GM20000 (cell line): ENCODE data around the gene ZNF705A.
"Not testable (repeated sequence)": the region's sequence is repeated elsewhere in the genome, so short reads cannot be mapped to it uniquely, and the experiment has no call there.

Source experiments
- DNase-seq: peaks from one replicate; pipeline ENCODE4 v3.0.0; 2012; ENCODE audit warnings: low spot score
- CTCF ChIP-seq: IDR thresholded peaks from 2 replicates; pipeline ENCODE4 v1.5.1; 2012; ENCODE audit warnings: mild to moderate bottlenecking, control low read depth; ENCODE audit errors: extremely low read depth, missing control alignments

The ZNF705A gene

GRCh38 chr12:8179989-8180585, 23.3 kb downstream of the ZNF705A start:
- DNase-seq = peak; percentile 81
- peak; percentile 39 for TF ChIP-seq CTCF

GRCh38 chr12:8181271-8181670, 24.5 kb downstream of the ZNF705A start:
- not testable (repeated sequence) for DNase-seq

GRCh38 chr12:8182923-8183322, 26.1 kb downstream of the ZNF705A start:
- not testable (repeated sequence) for DNase-seq

GRCh38 chr12:8183346-8183745, 26.5 kb downstream of the ZNF705A start:
- DNase-seq = not testable (repeated sequence)

GRCh38 chr12:8184206-8184605, 27.4 kb downstream of the ZNF705A start:
- not testable (repeated sequence) for DNase-seq

- not testable (repeated sequence) for DNase-seq
Observed at GRCh38 chr12:8188088-8188487, 31.3 kb downstream of the ZNF705A start.

- DNase-seq = not testable (repeated sequence)
Observed at GRCh38 chr12:8197685-8198308, 41.0 kb downstream of the ZNF705A start.

- not testable (repeated sequence) for DNase-seq
Observed at GRCh38 chr12:8218711-8219382, 62.0 kb downstream of the ZNF705A start.

- DNase-seq = not testable (repeated sequence)
Observed at GRCh38 chr12:8221375-8221774, 64.6 kb downstream of the ZNF705A start.

- DNase-seq = not testable (repeated sequence)
Observed at GRCh38 chr12:8221844-8222243, 65.0 kb downstream of the ZNF705A start.

- DNase-seq = not testable (repeated sequence)
Observed at GRCh38 chr12:8222303-8222702, 65.5 kb downstream of the ZNF705A start.

GRCh38 chr12:8223646-8224045, 66.8 kb downstream of the ZNF705A start:
- DNase-seq = not testable (repeated sequence)

- DNase-seq = not testable (repeated sequence)
Observed at GRCh38 chr12:8224782-8225181, 68.0 kb downstream of the ZNF705A start.

GRCh38 chr12:8226355-8226754, 69.5 kb downstream of the ZNF705A start:
- TF ChIP-seq CTCF = no peak
- DNase-seq = no peak

- DNase-seq = peak; percentile 26
Observed at GRCh38 chr12:8226992-8227731, 70.3 kb downstream of the ZNF705A start, which contains the start of gene FAM90A1. Gene FAM90A1 (minus strand): TSS chr12:8227618. CDS start chr12:8224832, 2,786 bp downstream.

GRCh38 chr12:8227732-8228077, 70.9 kb downstream of the ZNF705A start:
- not testable (repeated sequence) for DNase-seq

GRCh38 chr12:8228607-8229006, 71.8 kb downstream of the ZNF705A start:
- not testable (repeated sequence) for DNase-seq

- not testable (repeated sequence) for DNase-seq
Observed at GRCh38 chr12:8229486-8229885, 72.7 kb downstream of the ZNF705A start.
